ENCODE results near the gene BMP2.

Gene BMP2

DNA sequence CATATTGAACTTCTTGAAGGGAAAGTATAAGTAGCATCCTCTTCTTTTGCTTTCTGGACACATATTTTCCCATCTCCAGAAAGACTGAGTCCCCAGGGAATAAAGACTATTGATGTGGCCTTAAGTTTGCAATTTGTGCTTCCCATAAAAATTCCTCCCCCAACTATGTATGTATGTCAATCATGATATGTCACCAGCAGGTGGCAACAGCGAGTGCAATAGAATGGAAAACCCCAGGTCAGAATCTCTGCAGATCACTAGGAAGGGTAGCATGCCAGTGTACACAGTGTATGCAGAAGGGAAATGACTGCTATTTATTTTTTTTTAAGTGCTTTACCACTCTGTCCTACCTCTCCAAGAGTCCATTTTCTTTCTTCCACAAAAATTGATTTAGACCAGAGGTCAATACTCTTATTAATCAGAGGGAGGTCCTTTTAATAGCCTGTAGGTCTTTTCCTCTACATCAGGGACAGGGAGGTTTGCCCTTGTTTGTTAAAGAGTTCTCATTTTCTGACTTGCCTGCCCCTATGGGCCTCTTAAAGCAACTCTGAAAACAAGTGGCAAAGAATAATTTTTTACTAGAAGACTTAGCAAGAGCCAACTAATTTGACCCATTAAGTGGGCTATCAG, 61.4 kb downstream of the BMP2 start:
- no peak for DNase-seq
- no peak overlapping the region for H3K27ac ChIP-seq (ENCODE audit: insufficient read depth, low read length, poor library complexity, severe bottlenecking)
- no peaks in the 10 kb centered on the region for H3K4me1 ChIP-seq (ENCODE audit: control insufficient read depth, insufficient read depth, low read length, poor library complexity, severe bottlenecking)

DNA sequence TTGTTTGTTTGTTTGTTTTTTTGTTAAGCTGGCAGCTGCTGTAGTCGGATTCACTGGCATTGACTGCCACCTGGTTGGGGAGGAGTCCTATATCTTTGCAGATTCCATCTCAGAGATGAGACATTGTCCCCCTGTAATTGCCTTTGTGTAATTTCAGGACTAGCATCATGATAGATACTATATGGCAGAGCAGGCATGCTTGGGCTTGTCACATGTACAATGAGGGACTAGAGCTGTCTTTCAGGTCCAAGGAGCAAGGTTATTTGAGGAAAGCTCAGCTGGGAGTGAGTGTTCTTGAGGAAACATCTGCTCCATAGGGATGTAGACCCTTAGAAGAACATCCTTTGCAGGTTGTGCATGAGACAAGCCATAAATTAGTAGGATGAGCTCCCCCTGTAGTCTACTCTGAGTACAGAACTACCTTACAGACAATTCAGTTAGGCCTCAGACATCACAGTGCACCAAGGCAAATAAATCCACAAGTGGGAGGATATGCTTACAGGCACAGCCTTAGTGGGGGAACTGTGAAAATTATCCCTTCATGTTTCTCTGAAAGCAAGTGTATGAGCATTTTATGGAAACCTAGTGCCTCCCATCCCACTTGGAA, 62.1 kb downstream of the BMP2 start:
- Histone ChIP-seq H3K9me3 (ENCODE audit: control insufficient read depth, low read length) (no peaks in the 10 kb centered on the region), H3K4me3 (ENCODE audit: insufficient read depth, low read depth, low read length, poor library complexity, severe bottlenecking) (no peak overlapping the region), H3K4me1 (ENCODE audit: control insufficient read depth, insufficient read depth, low read length, poor library complexity, severe bottlenecking) (no peaks in the 10 kb centered on the region), H3K27me3 (replicated peaks; ENCODE audit: control insufficient read depth, insufficient read depth, low read length, poor library complexity, severe bottlenecking) (no peaks in the 10 kb centered on the region), H3K27ac (ENCODE audit: insufficient read depth, low read length, poor library complexity, severe bottlenecking) (no peak overlapping the region), H3K36me3 (ENCODE audit: control insufficient read depth, insufficient read depth, low read length) (no peaks in the 10 kb centered on the region)
- no peak for DNase-seq

More for the DNA sequence above, 61.4 kb downstream of the BMP2 start:
- Histone ChIP-seq H3K36me3 (ENCODE audit: control insufficient read depth, insufficient read depth, low read length) (no peaks in the 10 kb centered on the region), H3K27me3 (replicated peaks; ENCODE audit: control insufficient read depth, insufficient read depth, low read length, poor library complexity, severe bottlenecking) (no peaks in the 10 kb centered on the region), H3K4me3 (ENCODE audit: insufficient read depth, low read depth, low read length, poor library complexity, severe bottlenecking) (no peak overlapping the region), H3K9me3 (ENCODE audit: control insufficient read depth, low read length) (no peaks in the 10 kb centered on the region)

Data from effector memory CD4-positive, alpha-beta T cell (primary cell).